H1 (cell line): ENCODE results near the gene NUBPL. TPM values are rescaled to one million over a fixed set of nuclear protein-coding genes. Genes with fewer than 3 reads are reported as not detected.
"Not testable (repeated sequence)": the region's sequence is repeated elsewhere in the genome, so short reads cannot be mapped to it uniquely, and the experiment has no call there.

Experiments
- CTCF ChIA-PET: fragments of 300-600 bp; sonication (Branson Sonifier 250); formaldehyde crosslinking; loops from one replicate; lab custom pipeline; 2021; ENCODE audit not compliant: partially characterized antibody; lab: Charles Lee
- POLR2A ChIA-PET: fragments of 300-600 bp; sonication (Branson Sonifier 250); formaldehyde crosslinking; loops from one replicate; lab custom pipeline; 2021; ENCODE audit warnings: inconsistent platforms; ENCODE audit not compliant: partially characterized antibody; lab: Charles Lee
- DNase-seq, 2 experiments: peaks; one replicate each; pipeline versions ENCODE4 v3.0.0 to v3.0.0-alpha.2; 2010 to 2022; ENCODE audit warnings: low spot score in 2 of 2, low read depth in 1 of 2, mixed read lengths in 1 of 2
- FAIRE-seq: peaks from 2 replicates; lab custom pipeline; 2011; peaks lifted over from hg19 to GRCh38; lab: Jason Lieb, UNC
- H2AFZ ChIP-seq: 2 replicates; pipeline ENCODE4 v1.8.1; 2012; ENCODE audit warnings: low read length, inconsistent platforms
- H2AK5ac ChIP-seq: 2 replicates; pipeline ENCODE4 v1.6.1; 2013; ENCODE audit warnings: low read depth, low read length
- H2BK120ac ChIP-seq: replicated peaks from 2 replicates; pipeline ENCODE3; 2013; ENCODE audit warnings: low read depth, low read length, inconsistent platforms
- H2BK12ac ChIP-seq: 2 replicates; pipeline ENCODE4 v1.6.1; 2013; ENCODE audit warnings: low read depth, low read length
- H2BK15ac ChIP-seq: 2 replicates; pipeline ENCODE4 v1.6.1; 2013; ENCODE audit warnings: low read length
- H2BK20ac ChIP-seq: 2 replicates; pipeline ENCODE4 v1.6.1; 2013; ENCODE audit warnings: low read length
- H2BK5ac ChIP-seq: 2 replicates; pipeline ENCODE4 v1.6.1; 2013; ENCODE audit warnings: low read depth, low read length
- H3K14ac ChIP-seq: 2 replicates; pipeline ENCODE4 v1.6.1; 2013; ENCODE audit warnings: inconsistent platforms; ENCODE audit not compliant: insufficient read length
- H3K18ac ChIP-seq: 2 replicates; pipeline ENCODE4 v1.6.1; 2013; ENCODE audit warnings: low read length; ENCODE audit errors: extremely low read depth
- H3K23ac ChIP-seq: 2 replicates; pipeline ENCODE4 v1.6.1; 2013; ENCODE audit warnings: inconsistent platforms; ENCODE audit not compliant: insufficient read length
- H3K23me2 ChIP-seq: 2 replicates; pipeline ENCODE4 v1.6.1; 2013; ENCODE audit warnings: low read depth, low read length
- H3K27ac ChIP-seq: 2 replicates; pipeline ENCODE4 v1.6.1; 2011; ENCODE audit warnings: low read depth, low read length, inconsistent platforms
- H3K27me3 ChIP-seq, 4 experiments: replicated peaks in 1 of 4; 1 replicate in 1 of 4; 2 replicates in 3 of 4; pipeline versions ENCODE4 v1.6.1 to v1.8.1; 2011 to 2013; ENCODE audit warnings: low read length in 3 of 4, mild to moderate bottlenecking in 3 of 4, inconsistent platforms in 2 of 4, mixed read lengths in 2 of 4, moderate library complexity in 1 of 4; ENCODE audit not compliant: control insufficient read depth in 3 of 4, insufficient read depth in 3 of 4; ENCODE audit errors: extremely low read depth in 1 of 4
- H3K36me3 ChIP-seq, 4 experiments: 2 replicates each; pipeline versions ENCODE4 v1.6.1 to v1.8.1; 2011 to 2013; ENCODE audit warnings: mild to moderate bottlenecking in 4 of 4, low read length in 3 of 4, moderate library complexity in 2 of 4, control low read depth in 1 of 4, inconsistent platforms in 1 of 4; ENCODE audit not compliant: insufficient read depth in 4 of 4, control insufficient read depth in 2 of 4
- H3K4ac ChIP-seq: replicated peaks from 2 replicates; pipeline ENCODE3; 2013; ENCODE audit warnings: low read length, low read depth, mixed read lengths, inconsistent platforms; ENCODE audit not compliant: insufficient read length
- H3K4me1 ChIP-seq, 4 experiments: replicated peaks in 1 of 4; 1 replicate in 1 of 4; 2 replicates in 3 of 4; pipeline versions ENCODE4 v1.6.1 to v1.8.1; 2011 to 2013; ENCODE audit warnings: low read length in 3 of 4, inconsistent platforms in 2 of 4, mixed read lengths in 1 of 4; ENCODE audit not compliant: insufficient read depth in 4 of 4, control insufficient read depth in 3 of 4
- H3K4me2 ChIP-seq, 2 experiments: 2 replicates each; pipeline versions ENCODE4 v1.6.1 to v1.8.1; 2011 to 2013; ENCODE audit warnings: low read depth in 2 of 2, low read length in 2 of 2, control low read depth in 1 of 2, inconsistent platforms in 1 of 2, mild to moderate bottlenecking in 1 of 2; ENCODE audit not compliant: insufficient read depth in 1 of 2
- H3K4me3 ChIP-seq, 4 experiments: fragments of 200-600, 300-600 bp in 1 of 4; sonication (generic), shearing (Covaris generic), sonication (Bioruptor Twin) in 1 of 4; 2 replicates each; pipeline versions ENCODE4 v1.5.1 to v1.8.1; 2011 to 2016; ENCODE audit warnings: low read length in 4 of 4, low read depth in 3 of 4, control low read depth in 2 of 4, inconsistent platforms in 2 of 4, mild to moderate bottlenecking in 2 of 4, mixed read lengths in 1 of 4, moderate library complexity in 1 of 4; ENCODE audit not compliant: insufficient read depth in 2 of 4; ENCODE audit errors: extremely low read depth in 1 of 4
- H3K56ac ChIP-seq: replicated peaks from 2 replicates; pipeline ENCODE3; 2013; ENCODE audit warnings: low read depth, mild to moderate bottlenecking, mixed read lengths, low read length, inconsistent platforms; ENCODE audit not compliant: insufficient read length
- H3K79me1 ChIP-seq: 2 replicates; pipeline ENCODE4 v1.6.1; 2013; ENCODE audit warnings: low read depth, low read length, control low read depth
- H3K79me2 ChIP-seq, 2 experiments: 2 replicates each; pipeline versions ENCODE4 v1.6.1 to v1.8.1; 2012 to 2013; ENCODE audit warnings: low read length in 2 of 2, mild to moderate bottlenecking in 2 of 2, inconsistent platforms in 1 of 2; ENCODE audit not compliant: insufficient read depth in 2 of 2, control insufficient read depth in 1 of 2
- H3K9ac ChIP-seq, 4 experiments: replicated peaks in 1 of 4; 1 replicate in 1 of 4; 2 replicates in 3 of 4; pipeline versions ENCODE4 v1.6.1 to v1.8.1; 2011 to 2013; ENCODE audit warnings: low read depth in 3 of 4, low read length in 3 of 4, control low read depth in 2 of 4, mild to moderate bottlenecking in 2 of 4, moderate library complexity in 2 of 4, inconsistent platforms in 1 of 4; ENCODE audit errors: extremely low read depth in 1 of 4
- H3K9me3 ChIP-seq, 2 experiments: 2 replicates each; pipeline versions ENCODE4 v1.6.1 to v1.8.1; 2012 to 2013; ENCODE audit warnings: mild to moderate bottlenecking in 2 of 2, moderate library complexity in 2 of 2, control low read depth in 1 of 2, inconsistent platforms in 1 of 2, low read depth in 1 of 2, low read length in 1 of 2, mixed read lengths in 1 of 2; ENCODE audit not compliant: insufficient read depth in 2 of 2
- H4K20me1 ChIP-seq, 2 experiments: replicated peaks in 1 of 2; 2 replicates each; pipeline versions ENCODE3 to v1.8.1; 2011 to 2013; ENCODE audit warnings: inconsistent platforms in 2 of 2, low read length in 2 of 2, mild to moderate bottlenecking in 1 of 2; ENCODE audit not compliant: insufficient read depth in 2 of 2, control insufficient read depth in 1 of 2
- H4K5ac ChIP-seq: 2 replicates; pipeline ENCODE4 v1.6.1; 2013; ENCODE audit warnings: low read length, low read depth, mixed read lengths, inconsistent platforms; ENCODE audit not compliant: insufficient read length
- H4K8ac ChIP-seq: 2 replicates; pipeline ENCODE4 v1.8.0; 2013; ENCODE audit warnings: mild to moderate bottlenecking, moderate library complexity, low read length, inconsistent platforms; ENCODE audit not compliant: insufficient read depth; ENCODE audit errors: extremely low read depth
- H4K91ac ChIP-seq: replicated peaks from 2 replicates; pipeline ENCODE3; 2013; ENCODE audit warnings: low read length, mixed read lengths, inconsistent platforms; ENCODE audit not compliant: insufficient read length
- WGBS, 2 experiments: shearing (Covaris generic) in 1 of 2; methylation state at CpG; one replicate each; pipeline versions ENCODE4 v1.1.6 to v1.1.7; 2013 to 2015; ENCODE audit warnings: low lambda C conversion rate in 2 of 2, mixed read lengths in 2 of 2, inconsistent platforms in 1 of 2, low coverage in 1 of 2, missing lambda C conversion rate in 1 of 2; ENCODE audit not compliant: insufficient replicate concordance in 2 of 2, insufficient coverage in 1 of 2, insufficient read length in 1 of 2; ENCODE audit errors: extremely low coverage in 1 of 2, missing lambda C conversion rate in 1 of 2; 5-methylcytosine and 5-hydroxymethylcytosine counted together
- polyA plus RNA-seq, 7 experiments: library from polyadenylated mRNA; depleted of rRNA in 3 of 7; stranded (reverse) in 5 of 7; unstranded in 2 of 7; fragments of >200 nt in 5 of 7; fragments of 200-250 nt in 2 of 7; gene quantifications; 1 replicate in 5 of 7; 2 replicates in 1 of 7; 4 replicates in 1 of 7; pipeline versions ENCODE4 v1.2.1 to v1.2.3, GENCODE V29; 2011 to 2013; ENCODE audit warnings: missing spikeins in 2 of 7, mixed read lengths in 2 of 7
- total RNA-seq: library from RNA; stranded (reverse); fragmentation: NEBNext Ultra II Directional; extraction: Animal tissue kit (Norgen Biotek cat#: 25700); gene quantifications from 2 replicates; pipeline ENCODE4 v1.2.1, GENCODE V29; 2021

NUBPL gene
- total and polyA plus RNA-seq, 2 of the 8 experiments (the other 6 are each of a cell fraction or from before 2014, with no cell fraction given): 1.6 to 6.8 TPM

DNA sequence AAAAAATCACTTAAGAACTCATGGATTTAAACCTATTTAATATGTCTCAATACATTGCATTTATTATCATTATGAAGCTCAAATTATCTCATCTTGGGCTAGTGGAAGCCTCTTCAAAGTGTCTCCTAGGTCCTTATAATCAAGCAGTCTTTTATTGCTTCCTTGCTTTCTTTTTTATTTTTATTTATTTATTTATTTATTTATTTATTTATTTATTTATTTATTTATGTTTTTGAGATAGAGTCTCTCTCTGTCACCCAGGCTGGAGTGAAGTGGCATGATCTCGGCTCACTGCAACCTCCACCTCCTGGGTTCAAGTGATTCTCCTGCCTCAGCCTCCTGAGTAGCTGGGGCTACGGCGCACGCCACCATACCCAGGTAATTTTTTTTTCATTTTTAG, 329.0 kb downstream of the NUBPL start:
- DNase-seq, H3K23me2 ChIP-seq, H2AK5ac ChIP-seq, FAIRE-seq, H3K56ac ChIP-seq, H3K27me3 ChIP-seq, H2BK12ac ChIP-seq, H3K79me1 ChIP-seq, H3K14ac ChIP-seq, H3K4me3 ChIP-seq, H3K4ac ChIP-seq, POLR2A ChIA-PET, H2BK20ac ChIP-seq, H2BK5ac ChIP-seq, H3K79me2 ChIP-seq, H3K9me3 ChIP-seq, H3K18ac ChIP-seq, H3K4me1 ChIP-seq, H4K91ac ChIP-seq, H3K4me2 ChIP-seq, H2BK15ac ChIP-seq, H3K27ac ChIP-seq, H3K9ac ChIP-seq, H4K20me1 ChIP-seq, H2BK120ac ChIP-seq, H4K8ac ChIP-seq, H3K36me3 ChIP-seq, H3K23ac ChIP-seq, H2AFZ ChIP-seq, H4K5ac ChIP-seq: not testable (repeated sequence)
- CTCF ChIA-PET: interaction anchor here (1.0 kb wide), 1 partner anchor 36 kb away, joined by 4 read pairs; no protein-coding TSS in a partner anchor
- 97% methylated on average over 4 of the region's 4 CpGs; no CpG with 5 or more reads in 1 of the 2 experiments for WGBS, 2 experiments
